Measurements from ENCODE around the gene SLC8A2. TPM values are rescaled to one million over a fixed set of nuclear protein-coding genes. Genes with fewer than 3 reads are reported as not detected.

SLC8A2 gene
- total and polyA plus RNA-seq, 2 of the 8 experiments (the other 6 are each of a cell fraction or from before 2014, with no cell fraction given): 7.3 to 12.4 TPM

- no peak for TF ChIP-seq SP2 (IDR thresholded peaks at IDR 0.05; ENCODE audit: low read length)
- no peak for TF ChIP-seq EGR1 (IDR thresholded peaks at IDR 0.05; ENCODE audit: borderline replicate concordance, low read depth, low read length)
- TF ChIP-seq KDM1A (IDR thresholded peaks at IDR 0.05; ENCODE audit: borderline replicate concordance, low read length): no peak
- TF ChIP-seq POLR2A (IDR thresholded peaks at IDR 0.05; ENCODE audit: control extremely low read depth in 1 of 2, low read depth in 2 of 2, low read length in 2 of 2): no peak
These were observed 9.9 kb upstream of the SLC8A2 start (continued) for GRCh38 chr19:47481460-47482052.
